Testis (tissue), 5 donors: ENCODE data around the gene HPF1. TPM values are rescaled to one million over a fixed set of nuclear protein-coding genes. Genes with fewer than 3 reads are reported as not detected.
A peak's percentile ranks its signal among the peaks of the same experiment; 100 is the strongest.
"Not testable (repeated sequence)": the region's sequence is repeated elsewhere in the genome, so short reads cannot be mapped to it uniquely, and the experiment has no call there.

ENCODE experiments used
- DNase-seq: peaks from one replicate; pipeline ENCODE4 v3.0.0-alpha.2; 2019
- H3K27ac ChIP-seq, 2 donors: fragments of 200-600 bp; sonication (generic); one replicate each; pipeline ENCODE4 v1.5.1; 2019
- H3K27me3 ChIP-seq: fragments of 200-600 bp; sonication (generic); one replicate; pipeline ENCODE4 v1.5.1; 2019
- H3K36me3 ChIP-seq: fragments of 200-600 bp; sonication (generic); one replicate; pipeline ENCODE4 v1.5.1; 2017; ENCODE audit warnings: low read depth; ENCODE audit errors: missing control alignments
- H3K4me1 ChIP-seq: fragments of 200-600 bp; sonication (generic); one replicate; pipeline ENCODE4 v1.5.1; 2019
- H3K4me3 ChIP-seq, 2 donors: fragments of 200-600 bp; sonication (generic); one replicate each; pipeline ENCODE4 v1.5.1; 2017 to 2019
- H3K9me3 ChIP-seq: fragments of 200-600 bp; sonication (generic); one replicate; pipeline ENCODE4 v1.5.1; 2017
- CTCF ChIP-seq, 3 experiments: fragments of 450-650 bp in 2 of 3; fragments of 200-600 bp in 1 of 3; sonication (generic) in 1 of 3; IDR thresholded peaks; one replicate each; pipeline ENCODE4 v1.5.1; 2016 to 2019; ENCODE audit warnings: antibody characterized with exemption in 3 of 3, mild to moderate bottlenecking in 2 of 3, moderate library complexity in 1 of 3
- POLR2A ChIP-seq: fragments of 450-650 bp; IDR thresholded peaks from one replicate; pipeline ENCODE4 v1.6.1; 2017; ENCODE audit warnings: antibody characterized with exemption, mild to moderate bottlenecking, moderate library complexity
- WGBS, 2 donors: methylation state at CpG; one replicate each; pipeline ENCODE4 v1.1.5; 2018; 5-methylcytosine and 5-hydroxymethylcytosine counted together
- intact Hi-C: fragments of 100-400 bp; cut with DNase I; formaldehyde crosslinking; loops from one replicate; pipeline ENCODE4 v1.15.1; 2023; ENCODE audit warnings: low total_unique reads
- long read RNA-seq, 2 donors: transcript quantifications; one replicate each; lab custom pipeline, GENCODE V29; 2026
- polyA plus RNA-seq: library from polyadenylated mRNA; stranded (reverse); fragments of 350-450 nt; fragmentation: Illumina TruSeq; extraction: RNeasy Lipid Tissue Mini Kit (QIAGEN cat#74804); gene quantifications from one replicate; pipeline ENCODE4 v1.2.3, GENCODE V29; 2014; ENCODE audit warnings: low read depth, low replicate concordance; ENCODE audit not compliant: insufficient read depth
- total RNA-seq, 2 donors: library from RNA; depleted of rRNA; stranded (reverse); fragments of >200 nt; gene quantifications; one replicate each; pipeline ENCODE4 v1.2.3, GENCODE V29; 2016

Gene HPF1
- total RNA-seq (10 to 100 TPM; 16.8 to 24.6 TPM), polyA plus RNA-seq (18.9 TPM)
- long read RNA-seq, donor 1, transcript HPF1-201 (8 exons, 1,230 nt): major isoform, 32 of 80 reads
- long read RNA-seq, donor 1, partial matches to known transcripts: 40 of 80 reads
- long read RNA-seq, donor 1, other reads (novel, unspliced or antisense): 0 of 80 reads
- long read RNA-seq, donor 2, transcript HPF1-201 (8 exons, 1,230 nt): major isoform, 18 of 48 reads
- long read RNA-seq, donor 2, transcript HPF1-203 (2 exons, 548 nt): minor isoform, 5 of 48 reads
- long read RNA-seq, donor 2, partial matches to known transcripts: 22 of 48 reads
- long read RNA-seq, donor 2, other reads (novel, unspliced or antisense): 0 of 48 reads

GRCh38 chr4:169757575-169758184 is at the start of gene HPF1:
TSS of gene HPF1 (minus strand) at chr4:169757944. CDS start at chr4:169757877, 67 bp downstream.
- H3K4me1 ChIP-seq: peaks cover 11% of the 10 kb centered on the region
- no peaks in the 10 kb centered on the region for H3K27me3 ChIP-seq
- TF ChIP-seq CTCF (IDR thresholded peaks at IDR 0.05): no peak
- no peak for TF ChIP-seq POLR2A
- peak within 1 kb of the TSS; percentile 82 to 88 for H3K4me3 ChIP-seq
- DNase-seq: peak; percentile 96
- no peaks in the 10 kb centered on the region for H3K36me3 ChIP-seq
- H3K9me3 ChIP-seq: no peaks in the 10 kb centered on the region
- intact Hi-C loops: no loop called here
- 1% methylated on average over 16 to 46 of the region's 46 CpGs for WGBS, 2 donors
- H3K27ac ChIP-seq: peak within 1 kb of the TSS; percentile 81 to 85

- H3K27ac ChIP-seq: not testable (repeated sequence)
These were observed 49.0 kb upstream of the HPF1 start for GRCh38 chr4:169806770-169807169.

GRCh38 chr4:169803413-169803812 is 45.7 kb upstream of the HPF1 start:
- Histone ChIP-seq H3K4me3 (no peak overlapping the region), H3K9me3 (no peaks in the 10 kb centered on the region), H3K4me1 (no peaks in the 10 kb centered on the region), H3K27ac (no peak overlapping the region), H3K27me3 (no peaks in the 10 kb centered on the region), H3K36me3 (no peaks in the 10 kb centered on the region)
- no peak for TF ChIP-seq CTCF (IDR thresholded peaks at IDR 0.05)
- no peak for TF ChIP-seq POLR2A
- intact Hi-C loops: no loop called here
- no peak for DNase-seq
- 90 to 91% methylated on average over 7 of the region's 7 CpGs for WGBS, 2 donors

More at GRCh38 chr4:169806770-169807169, 49.0 kb upstream of the HPF1 start:
- H3K27me3 ChIP-seq, DNase-seq, H3K9me3 ChIP-seq, H3K36me3 ChIP-seq, H3K4me3 ChIP-seq, intact Hi-C loops, H3K4me1 ChIP-seq: not testable (repeated sequence)
- WGBS, 2 donors: 79 to 96% methylated on average over 3 of the region's 3 CpGs

DNA sequence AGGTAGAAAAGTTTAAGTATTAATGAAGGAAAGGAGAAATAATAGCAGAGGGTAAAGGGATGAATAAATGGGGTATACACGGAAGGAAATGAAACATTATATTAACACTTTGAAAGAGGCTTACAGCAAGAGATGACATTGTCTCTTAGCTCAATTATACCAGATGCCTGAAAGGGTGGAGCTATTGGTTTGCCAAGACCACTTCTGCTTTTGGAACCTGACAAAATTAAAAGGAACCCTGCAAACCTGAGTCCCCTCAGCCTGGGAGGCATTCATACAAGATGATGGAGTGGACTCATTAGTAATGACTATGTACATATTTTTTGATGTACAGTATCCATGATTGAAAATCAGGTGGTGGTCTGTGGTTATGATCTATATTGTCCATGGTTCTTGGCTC is 45.1 kb upstream of the HPF1 start:
- WGBS, 2 donors: 86 to 89% methylated on average over 1 of the region's 1 CpG

More for the DNA sequence above, 45.1 kb upstream of the HPF1 start:
- DNase-seq: no peak
- TF ChIP-seq POLR2A (no peak), CTCF (IDR thresholded peaks at IDR 0.05) (no peak)
- H3K36me3 ChIP-seq: no peaks in the 10 kb centered on the region
- no peaks in the 10 kb centered on the region for H3K9me3 ChIP-seq
- intact Hi-C loops: no loop called here
- no peak overlapping the region for H3K4me3 ChIP-seq
- H3K27me3 ChIP-seq: no peaks in the 10 kb centered on the region
- no peaks in the 10 kb centered on the region for H3K4me1 ChIP-seq
- no peak overlapping the region for H3K27ac ChIP-seq
